ENCODE measurements around the gene KIRREL2. TPM values are rescaled to one million over a fixed set of nuclear protein-coding genes. Genes with fewer than 3 reads are reported as not detected.
"Not testable (repeated sequence)": the region's sequence is repeated elsewhere in the genome, so short reads cannot be mapped to it uniquely, and the experiment has no call there.

KIRREL2 gene
- polyA plus RNA-seq, 3 donors = 12.3 to 13.0 (median 12.7) TPM

DNA sequence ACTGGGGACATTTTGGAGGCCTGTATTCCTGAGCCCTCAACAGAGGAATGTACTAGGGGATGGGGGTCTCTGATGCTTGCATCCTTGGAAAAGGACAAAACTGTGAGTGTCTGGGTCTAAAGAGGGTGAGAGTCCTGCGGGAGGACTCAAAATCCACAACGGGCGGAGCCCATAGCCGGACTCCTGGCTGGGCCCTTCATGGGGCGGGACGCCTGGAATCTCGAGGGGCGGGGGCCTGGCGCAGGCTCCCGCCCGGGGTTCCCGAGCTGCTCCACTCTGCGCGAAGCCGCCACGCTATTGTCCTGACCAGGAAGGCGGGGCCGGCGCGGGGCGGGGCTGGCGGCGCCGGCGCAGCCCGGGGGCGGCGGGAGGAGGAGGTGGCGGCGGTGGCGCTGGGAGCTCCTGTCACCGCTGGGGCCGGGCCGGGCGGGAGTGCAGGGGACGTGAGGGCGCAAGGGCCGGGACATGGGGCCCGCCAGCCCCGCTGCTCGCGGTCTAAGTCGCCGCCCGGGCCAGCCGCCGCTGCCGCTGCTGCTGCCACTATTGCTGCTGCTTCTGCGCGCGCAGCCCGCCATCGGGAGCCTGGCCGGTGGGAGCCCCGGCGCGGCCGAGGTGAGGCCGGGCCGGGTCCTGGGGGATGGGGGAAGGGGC, 11.6 kb downstream of the KIRREL2 start, which contains the start of gene APLP1:
Gene APLP1 (plus strand): TSS at position 403 of the 651 bp plus-strand sequence. CDS start 63 bp downstream, at position 466.
- DNase-seq = no peak

DNA sequence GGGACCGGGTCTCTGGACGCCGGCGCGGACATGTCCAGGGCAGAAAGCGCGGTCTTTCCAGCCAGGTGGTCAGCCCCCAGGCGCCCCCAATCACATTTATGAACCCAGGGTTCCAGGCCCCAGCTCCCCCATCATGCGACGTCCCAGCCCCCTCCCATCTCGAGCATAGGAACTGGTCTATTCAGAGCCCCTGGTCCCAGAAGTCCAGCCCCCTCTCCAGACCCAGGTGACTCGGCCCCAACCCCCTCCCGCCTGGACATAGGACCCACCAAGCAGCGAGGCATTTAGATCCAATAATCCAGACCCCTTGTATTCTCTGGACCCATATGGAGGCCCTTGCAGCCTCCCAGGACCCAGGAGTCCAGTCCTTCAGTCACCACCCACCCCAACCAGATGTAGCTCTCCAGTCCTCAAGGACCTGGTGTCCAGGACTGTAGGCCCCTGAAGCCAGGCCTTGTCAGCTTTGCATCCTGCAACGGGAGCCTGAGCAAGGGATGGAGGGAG, 12.2 kb downstream of the KIRREL2 start:
- DNase-seq = no peak

GRCh38 chr19:35869327-35870123, 12.8 kb downstream of the KIRREL2 start:
- no peak for DNase-seq

DNA sequence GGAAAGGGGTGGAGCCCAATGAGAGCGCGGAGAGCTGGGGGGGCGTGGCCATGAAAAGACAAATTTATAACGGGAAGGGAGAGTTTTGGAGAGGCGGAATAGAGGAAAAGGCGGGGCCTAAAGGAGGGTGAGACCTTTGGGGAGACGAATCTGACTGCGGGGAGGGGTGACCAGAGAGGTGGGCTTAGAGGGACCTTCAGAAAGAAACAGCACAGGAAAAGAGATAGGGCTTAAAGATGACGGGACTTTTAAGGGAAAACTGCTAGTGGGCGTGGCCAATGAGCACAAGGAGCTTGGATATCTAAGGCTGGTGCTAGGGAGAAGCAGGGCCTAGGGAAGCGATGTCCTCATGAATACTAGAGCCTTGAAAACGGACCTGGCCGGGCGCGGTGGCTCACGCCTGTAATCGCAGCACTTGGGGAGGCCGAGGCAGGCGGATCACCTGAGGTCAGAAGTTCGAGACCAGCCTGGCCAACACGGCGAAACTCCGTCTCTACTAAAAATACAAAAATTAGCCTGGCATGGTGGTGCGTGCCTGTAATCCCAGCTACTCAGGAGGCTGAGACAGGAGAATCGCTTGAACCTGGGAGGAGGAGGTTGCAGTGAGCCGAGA, 13.5 kb downstream of the KIRREL2 start:
- DNase-seq = not testable (repeated sequence)

DNA sequence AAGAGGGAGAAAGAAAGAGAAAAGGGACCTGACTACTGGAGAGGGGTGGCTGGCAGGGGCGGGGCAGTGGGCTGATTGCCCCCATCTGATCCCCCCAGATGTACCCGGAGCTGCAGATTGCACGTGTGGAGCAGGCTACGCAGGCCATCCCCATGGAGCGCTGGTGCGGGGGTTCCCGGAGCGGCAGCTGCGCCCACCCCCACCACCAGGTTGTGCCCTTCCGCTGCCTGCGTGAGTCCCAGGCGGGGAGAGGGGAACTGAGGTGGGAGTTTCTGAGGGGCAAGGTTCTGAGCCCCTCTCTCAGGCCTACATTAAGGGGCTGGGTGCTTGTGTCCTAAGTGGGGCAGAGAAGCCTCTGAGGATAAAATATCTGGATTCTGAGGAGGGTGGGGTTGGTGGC, 14.1 kb downstream of the KIRREL2 start:
- DNase-seq = no peak

GRCh38 chr19:35871611-35872010, 14.9 kb downstream of the KIRREL2 start:
- no peak for DNase-seq

- DNase-seq = no peak
Observed at GRCh38 chr19:35872180-35872579, 15.5 kb downstream of the KIRREL2 start.

DNA sequence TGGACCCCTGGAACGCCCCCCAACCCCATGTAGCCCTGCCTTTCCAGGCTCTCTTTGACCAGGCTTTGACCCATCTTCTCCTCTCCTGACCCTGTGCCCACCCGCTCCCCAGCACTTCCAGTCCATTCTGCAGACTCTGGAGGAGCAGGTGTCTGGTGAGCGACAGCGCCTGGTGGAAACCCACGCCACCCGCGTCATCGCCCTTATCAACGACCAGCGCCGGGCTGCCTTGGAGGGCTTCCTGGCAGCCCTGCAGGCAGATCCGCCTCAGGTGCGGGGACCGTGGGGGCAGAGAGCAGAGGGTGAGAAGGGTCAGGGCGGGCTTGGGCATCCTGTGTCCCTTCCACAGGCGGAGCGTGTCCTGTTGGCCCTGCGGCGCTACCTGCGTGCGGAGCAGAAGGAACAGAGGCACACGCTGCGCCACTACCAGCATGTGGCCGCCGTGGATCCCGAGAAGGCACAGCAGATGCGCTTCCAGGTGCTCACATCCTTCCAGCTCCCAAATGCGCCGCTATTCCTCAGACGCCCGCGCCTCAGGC, 17.8 kb downstream of the KIRREL2 start:
- DNase-seq = no peak

GRCh38 chr19:35879068-35879467, 22.4 kb downstream of the KIRREL2 start:
- DNase-seq = no peak

GRCh38 chr19:35879770-35880317, 23.1 kb downstream of the KIRREL2 start:
- peak; percentile 87 for DNase-seq

DNA sequence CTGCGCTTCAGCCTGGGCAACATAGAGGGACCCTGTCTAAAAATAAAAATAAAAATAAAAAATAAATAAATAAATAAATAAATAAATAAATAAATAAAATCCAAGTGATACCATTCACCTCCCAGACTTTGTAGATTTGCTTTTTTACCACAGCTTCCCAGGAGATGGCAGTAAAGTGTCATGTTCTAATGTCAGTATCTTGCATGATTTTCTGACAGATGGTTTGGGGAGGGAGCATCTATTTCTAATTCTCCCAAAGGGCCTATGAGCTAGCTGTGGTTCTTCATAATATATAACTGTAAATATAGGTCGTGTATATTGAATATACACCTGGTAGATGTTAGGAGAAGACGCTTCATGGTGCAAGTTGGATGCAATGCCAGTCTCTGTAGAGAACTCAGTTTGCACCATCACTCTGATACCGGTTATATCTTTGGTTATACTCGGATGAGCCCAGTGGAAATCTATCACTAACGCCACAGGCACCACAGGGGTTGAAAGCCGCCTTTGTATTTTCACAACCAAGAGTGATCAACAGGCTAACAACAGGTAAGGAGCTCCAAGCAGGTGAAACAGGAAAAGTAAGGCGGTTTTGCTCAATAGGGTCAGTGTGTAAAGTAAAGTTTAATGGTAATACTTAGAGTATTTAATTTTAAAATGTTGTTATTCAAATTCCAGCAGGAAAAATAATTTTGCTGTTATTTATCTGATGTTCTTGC, 25.6 kb downstream of the KIRREL2 start:
- peak; percentile 79 for DNase-seq

- no peak for DNase-seq
Observed at GRCh38 chr19:35883882-35884281, 27.2 kb downstream of the KIRREL2 start.

GRCh38 chr19:35885225-35885738, 28.6 kb downstream of the KIRREL2 start:
- no peak for DNase-seq

- no peak for DNase-seq
Observed at GRCh38 chr19:35885904-35886303, 29.2 kb downstream of the KIRREL2 start.

- no peak for DNase-seq
Observed at GRCh38 chr19:35887197-35887596, 30.5 kb downstream of the KIRREL2 start.

- no peak for DNase-seq
Observed at GRCh38 chr19:35888398-35888797, 31.7 kb downstream of the KIRREL2 start.

DNA sequence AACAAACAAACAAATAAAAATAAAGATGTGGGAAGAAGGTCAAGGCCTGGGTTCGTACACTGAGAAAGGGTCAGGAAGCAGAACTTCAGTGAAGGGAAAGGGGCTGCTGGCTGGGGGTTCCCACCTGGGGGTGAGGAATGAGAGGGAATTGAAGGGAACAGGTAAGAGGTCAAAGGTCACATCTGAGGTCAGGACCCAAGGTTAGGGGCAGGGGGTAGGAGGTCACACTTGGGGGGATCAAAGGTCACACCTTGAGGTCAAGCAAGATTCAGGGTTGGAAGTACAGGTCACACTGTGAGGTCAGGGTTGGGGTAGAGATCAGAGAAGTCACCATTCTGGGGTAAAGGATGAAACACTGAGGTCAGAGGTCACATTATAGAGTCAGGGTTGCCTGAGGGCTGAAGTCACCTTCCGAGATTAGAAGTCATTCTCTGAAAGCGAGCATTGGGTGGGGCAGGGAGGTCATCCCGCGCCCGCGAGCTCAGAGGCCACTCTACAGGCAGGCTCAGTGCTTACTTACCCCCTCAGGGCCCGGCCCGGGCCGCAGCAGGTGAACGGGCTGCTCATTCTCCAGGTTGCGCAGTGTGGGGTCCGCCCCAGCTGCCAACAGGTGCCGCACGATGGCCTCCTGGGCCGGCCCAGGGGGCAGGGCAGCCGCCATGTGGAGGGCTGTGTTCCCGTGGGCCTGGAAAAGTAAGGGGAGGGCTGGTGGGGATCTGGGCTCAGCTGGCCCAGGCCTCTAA, 32.8 kb downstream of the KIRREL2 start:
- no peak for DNase-seq

GRCh38 chr19:35890113-35890650, 33.5 kb downstream of the KIRREL2 start:
- DNase-seq = no peak

DNA sequence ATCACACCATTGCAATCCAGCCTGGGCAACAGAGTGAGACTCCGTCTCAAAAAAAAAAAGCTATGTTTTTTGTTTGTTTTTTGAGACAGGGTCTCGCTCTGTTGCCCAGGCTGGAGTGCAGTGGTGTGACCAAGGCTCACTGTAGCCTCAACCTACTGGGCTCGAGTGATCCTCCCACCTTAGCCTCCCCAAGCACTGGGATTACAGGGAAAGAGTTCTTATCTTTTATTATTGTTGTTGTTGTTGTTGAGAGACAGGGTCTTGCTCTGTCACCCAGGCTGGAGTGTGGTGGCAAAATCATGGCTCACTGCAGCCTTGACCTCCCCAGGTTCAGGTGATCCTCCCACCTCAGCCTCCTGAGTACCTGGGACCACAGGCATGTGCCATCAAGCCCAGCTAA, 35.1 kb downstream of the KIRREL2 start:
- not testable (repeated sequence) for DNase-seq

DNA sequence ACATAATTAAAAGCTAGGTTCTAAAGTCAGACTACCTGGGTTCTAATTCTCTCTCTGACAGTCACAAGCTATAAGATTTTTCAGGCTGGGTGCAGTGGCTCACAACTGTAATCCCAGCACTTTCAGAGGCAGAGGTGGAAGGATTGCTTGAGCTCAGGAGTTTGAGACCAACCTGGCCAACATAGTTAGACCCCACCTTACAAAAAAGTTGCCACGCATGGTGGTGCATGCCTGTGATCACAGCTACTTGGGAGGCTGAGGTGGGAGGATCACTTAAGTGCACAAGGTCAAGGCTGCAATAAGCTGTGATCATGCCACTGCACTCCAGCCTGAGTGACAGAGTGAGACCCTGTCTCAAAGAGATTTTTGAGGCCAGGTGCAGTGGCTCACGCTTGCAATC, 37.6 kb downstream of the KIRREL2 start:
- no peak for DNase-seq

Measured in renal pelvis (tissue), 4 donors.